RWPE2 (cell line): Measurements from ENCODE around the gene PFDN2.

Experiments used
- ATAC-seq: fragments of 200-7000 bp; cut with Tn5 transposase; 3 replicates; pipeline ENCODE4 v1.9.1; 2021; ENCODE audit warnings: low read depth
- DNase-seq: peaks from one replicate; pipeline ENCODE4 v3.0.0-alpha.2; 2020; ENCODE audit warnings: low spot score
- H3K27ac ChIP-seq: fragments of 450-650 bp; 2 replicates; pipeline ENCODE4 v1.5.1; 2017; ENCODE audit warnings: mild to moderate bottlenecking; ENCODE audit not compliant: poor library complexity, severe bottlenecking
- H3K27me3 ChIP-seq: fragments of 250-450 bp; sonication (Bioruptor Pico); 2 replicates; pipeline ENCODE4 v1.5.1; 2021; ENCODE audit warnings: mild to moderate bottlenecking, moderate library complexity; ENCODE audit not compliant: insufficient read depth, poor library complexity, severe bottlenecking
- H3K36me3 ChIP-seq: fragments of 250-450 bp; sonication (Bioruptor Pico); 2 replicates; pipeline ENCODE4 v1.5.1; 2020; ENCODE audit warnings: low read depth, mild to moderate bottlenecking, moderate library complexity
- H3K4me1 ChIP-seq: fragments of 250-450 bp; sonication (Bioruptor Pico); 2 replicates; pipeline ENCODE4 v1.5.1; 2021; ENCODE audit warnings: mild to moderate bottlenecking, moderate library complexity; ENCODE audit not compliant: insufficient read depth, poor library complexity, severe bottlenecking
- H3K4me3 ChIP-seq: fragments of 250-450 bp; sonication (Bioruptor Pico); 2 replicates; pipeline ENCODE4 v1.5.1; 2021; ENCODE audit warnings: mild to moderate bottlenecking, moderate library complexity; ENCODE audit not compliant: severe bottlenecking
- H3K9me3 ChIP-seq: fragments of 250-450 bp; sonication (Bioruptor Pico); 2 replicates; pipeline ENCODE4 v1.5.1; 2021; ENCODE audit warnings: mild to moderate bottlenecking, moderate library complexity; ENCODE audit not compliant: severe bottlenecking
- CTCF ChIP-seq: fragments of 450-650 bp; IDR thresholded peaks from one replicate; pipeline ENCODE4 v1.5.1; 2017; ENCODE audit warnings: mild to moderate bottlenecking, moderate library complexity; ENCODE audit not compliant: poor library complexity, severe bottlenecking

The PFDN2 gene

GRCh38 chr1:161163793-161164192 is 46.0 kb upstream of the PFDN2 start:
- DNase-seq (no peak), ATAC-seq (no peak)
- H3K4me1 ChIP-seq = no peaks in the 10 kb centered on the region
- H3K4me3 ChIP-seq = no peak overlapping the region
- H3K9me3 ChIP-seq = no peaks in the 10 kb centered on the region
- H3K27ac ChIP-seq = no peak overlapping the region
- no peak for TF ChIP-seq CTCF
- H3K27me3 ChIP-seq = no peaks in the 10 kb centered on the region
- peaks cover 20% of the 10 kb centered on the region for H3K36me3 ChIP-seq

- Histone ChIP-seq H3K27ac (no peak overlapping the region), H3K4me1 (no peaks in the 10 kb centered on the region), H3K4me3 (no peak overlapping the region), H3K9me3 (no peaks in the 10 kb centered on the region), H3K27me3 (no peaks in the 10 kb centered on the region), H3K36me3 (peaks cover 20% of the 10 kb centered on the region)
- ATAC-seq (no peak), DNase-seq (no peak)
- TF ChIP-seq CTCF = no peak
Observed at GRCh38 chr1:161162806-161163205, 45.0 kb upstream of the PFDN2 start.

GRCh38 chr1:161162052-161162451 is 44.2 kb upstream of the PFDN2 start:
- Histone ChIP-seq H3K27me3 (no peaks in the 10 kb centered on the region), H3K4me3 (no peak overlapping the region), H3K36me3 (peaks cover 20% of the 10 kb centered on the region), H3K9me3 (no peaks in the 10 kb centered on the region), H3K27ac (no peak overlapping the region), H3K4me1 (no peaks in the 10 kb centered on the region)
- ATAC-seq (no peak), DNase-seq (no peak)
- TF ChIP-seq CTCF = no peak

GRCh38 chr1:161161652-161162051 is 43.8 kb upstream of the PFDN2 start:
- H3K4me3 ChIP-seq = no peak overlapping the region
- H3K4me1 ChIP-seq = no peaks in the 10 kb centered on the region
- peaks cover 20% of the 10 kb centered on the region for H3K36me3 ChIP-seq
- no peak for DNase-seq
- ATAC-seq = no peak
- H3K9me3 ChIP-seq = no peaks in the 10 kb centered on the region
- no peak for TF ChIP-seq CTCF
- H3K27me3 ChIP-seq = no peaks in the 10 kb centered on the region
- no peak overlapping the region for H3K27ac ChIP-seq

GRCh38 chr1:161160671-161161145 is 42.9 kb upstream of the PFDN2 start:
- H3K4me1 ChIP-seq = no peaks in the 10 kb centered on the region
- no peaks in the 10 kb centered on the region for H3K27me3 ChIP-seq
- H3K4me3 ChIP-seq = no peak overlapping the region
- DNase-seq (no peak), ATAC-seq (no peak)
- H3K36me3 ChIP-seq = peaks cover 20% of the 10 kb centered on the region
- no peaks in the 10 kb centered on the region for H3K9me3 ChIP-seq
- no peak overlapping the region for H3K27ac ChIP-seq
- TF ChIP-seq CTCF = no peak
